ENCODE results near the gene SERTAD1.

SERTAD1 gene

GRCh38 chr19:40449506-40449905 lies 23.7 kb upstream of the SERTAD1 start:
- Histone ChIP-seq H3K9me3 (ENCODE audit: insufficient read depth, low read length) (no peaks in the 10 kb centered on the region), H3K4me2 (ENCODE audit: low read depth, low read length, poor library complexity, severe bottlenecking) (no peak overlapping the region), H3K4me3 (ENCODE audit: insufficient read depth, low read length, poor library complexity, severe bottlenecking) (no peak overlapping the region), H3K27me3 (ENCODE audit: low read length) (no peaks in the 10 kb centered on the region), H3K9me2 (replicated peaks; ENCODE audit: insufficient read depth, low read length) (no peaks in the 10 kb centered on the region), H3K9ac (ENCODE audit: low read length) (no peak overlapping the region), H3K79me2 (ENCODE audit: insufficient read depth, low read length) (no peaks in the 10 kb centered on the region), H2AFZ (ENCODE audit: low read depth, low read length, severe bottlenecking) (no peak overlapping the region), H3K36me3 (ENCODE audit: low read length) (no peaks in the 10 kb centered on the region), H4K20me1 (ENCODE audit: low read depth, low read length) (no peaks in the 10 kb centered on the region), H3K27ac (ENCODE audit: low read depth, low read length) (no peak overlapping the region), H3F3A (ENCODE audit: insufficient read depth) (no peaks in the 10 kb centered on the region)
- no peak for TF ChIP-seq EZH2phosphoT487 (conservative IDR thresholded peaks at IDR 0.05; ENCODE audit: low read length)
- TF ChIP-seq CTCF (IDR thresholded peaks at IDR 0.05; ENCODE audit: insufficient read depth, low read length, poor library complexity, severe bottlenecking): no peak

- Histone ChIP-seq H2AFZ (ENCODE audit: low read depth, low read length, severe bottlenecking) (no peak overlapping the region), H4K20me1 (ENCODE audit: low read depth, low read length) (no peaks in the 10 kb centered on the region), H3K9me2 (replicated peaks; ENCODE audit: insufficient read depth, low read length) (no peaks in the 10 kb centered on the region), H3K4me3 (ENCODE audit: insufficient read depth, low read length, poor library complexity, severe bottlenecking) (no peak overlapping the region), H3K4me2 (ENCODE audit: low read depth, low read length, poor library complexity, severe bottlenecking) (no peak overlapping the region), H3K9me3 (ENCODE audit: insufficient read depth, low read length) (no peaks in the 10 kb centered on the region), H3K9ac (ENCODE audit: low read length) (no peak overlapping the region), H3K36me3 (ENCODE audit: low read length) (no peaks in the 10 kb centered on the region), H3K79me2 (ENCODE audit: insufficient read depth, low read length) (peaks cover 10% of the 10 kb centered on the region), H3K27ac (ENCODE audit: low read depth, low read length) (no peak overlapping the region), H3F3A (ENCODE audit: insufficient read depth) (peaks cover 5% of the 10 kb centered on the region), H3K27me3 (ENCODE audit: low read length) (no peaks in the 10 kb centered on the region)
- TF ChIP-seq EZH2phosphoT487 (conservative IDR thresholded peaks at IDR 0.05; ENCODE audit: low read length): no peak
- TF ChIP-seq CTCF (IDR thresholded peaks at IDR 0.05; ENCODE audit: insufficient read depth, low read length, poor library complexity, severe bottlenecking): no peak
Measured at GRCh38 chr19:40446263-40446784, 20.5 kb upstream of the SERTAD1 start.

- Histone ChIP-seq H3K9ac (ENCODE audit: low read length) (no peak overlapping the region), H3K4me2 (ENCODE audit: low read depth, low read length, poor library complexity, severe bottlenecking) (no peak overlapping the region), H4K20me1 (ENCODE audit: low read depth, low read length) (no peaks in the 10 kb centered on the region), H3K4me3 (ENCODE audit: insufficient read depth, low read length, poor library complexity, severe bottlenecking) (no peak overlapping the region), H3K36me3 (ENCODE audit: low read length) (no peaks in the 10 kb centered on the region), H3F3A (ENCODE audit: insufficient read depth) (peaks cover 5% of the 10 kb centered on the region), H3K79me2 (ENCODE audit: insufficient read depth, low read length) (peaks cover 10% of the 10 kb centered on the region), H2AFZ (ENCODE audit: low read depth, low read length, severe bottlenecking) (no peak overlapping the region), H3K27me3 (ENCODE audit: low read length) (no peaks in the 10 kb centered on the region), H3K27ac (ENCODE audit: low read depth, low read length) (no peak overlapping the region), H3K9me2 (replicated peaks; ENCODE audit: insufficient read depth, low read length) (no peaks in the 10 kb centered on the region), H3K9me3 (ENCODE audit: insufficient read depth, low read length) (no peaks in the 10 kb centered on the region)
- no peak for TF ChIP-seq EZH2phosphoT487 (conservative IDR thresholded peaks at IDR 0.05; ENCODE audit: low read length)
- TF ChIP-seq CTCF (IDR thresholded peaks at IDR 0.05; ENCODE audit: insufficient read depth, low read length, poor library complexity, severe bottlenecking): no peak
Measured at GRCh38 chr19:40445780-40446262, 20.0 kb upstream of the SERTAD1 start.

All from SU-DHL-6 (cell line).